ENCODE measurements around the gene MGAT5B. TPM values are rescaled to one million over a fixed set of nuclear protein-coding genes. Genes with fewer than 3 reads are reported as not detected.

Gene MGAT5B
- total RNA-seq, 1 donor from 2014 or later: 5.1 TPM

- H3K36me3 ChIP-seq (ENCODE audit: control insufficient read depth, insufficient read depth, low read length): no peaks in the 10 kb centered on the region
- DNase-seq (ENCODE audit: low read depth): no peak
- H3K27me3 ChIP-seq (ENCODE audit: control insufficient read depth, insufficient read depth, low read length): peaks cover 18% of the 10 kb centered on the region
- TF ChIP-seq CTCF (IDR thresholded peaks at IDR 0.05; ENCODE audit: insufficient read depth, low read length, poor library complexity, severe bottlenecking): no peak
- no peak overlapping the region for H3K4me3 ChIP-seq (ENCODE audit: low read depth, low read length)
Measured at GRCh38 chr17:76957678-76958464, 89.7 kb downstream of the MGAT5B start.

- no peak for DNase-seq (ENCODE audit: low read depth)
Measured at GRCh38 chr17:76958974-76959373, 90.8 kb downstream of the MGAT5B start.

GRCh38 chr17:76961869-76962268, 93.7 kb downstream of the MGAT5B start:
- no peak for DNase-seq (ENCODE audit: low read depth)
- Histone ChIP-seq H3K27me3 (ENCODE audit: control insufficient read depth, insufficient read depth, low read length) (peaks cover 17% of the 10 kb centered on the region), H3K36me3 (ENCODE audit: control insufficient read depth, insufficient read depth, low read length) (no peaks in the 10 kb centered on the region), H3K4me3 (ENCODE audit: low read depth, low read length) (no peak overlapping the region)
- TF ChIP-seq CTCF (IDR thresholded peaks at IDR 0.05; ENCODE audit: insufficient read depth, low read length, poor library complexity, severe bottlenecking): no peak

More at GRCh38 chr17:76958974-76959373, 90.8 kb downstream of the MGAT5B start:
- TF ChIP-seq CTCF (IDR thresholded peaks at IDR 0.05; ENCODE audit: insufficient read depth, low read length, poor library complexity, severe bottlenecking): no peak
- Histone ChIP-seq H3K27me3 (ENCODE audit: control insufficient read depth, insufficient read depth, low read length) (peaks cover 18% of the 10 kb centered on the region), H3K4me3 (ENCODE audit: low read depth, low read length) (no peak overlapping the region), H3K36me3 (ENCODE audit: control insufficient read depth, insufficient read depth, low read length) (no peaks in the 10 kb centered on the region)

- no peak for DNase-seq (ENCODE audit: low read depth)
- TF ChIP-seq CTCF (IDR thresholded peaks at IDR 0.05; ENCODE audit: insufficient read depth, low read length, poor library complexity, severe bottlenecking): no peak
- Histone ChIP-seq H3K27me3 (ENCODE audit: control insufficient read depth, insufficient read depth, low read length) (peaks cover 18% of the 10 kb centered on the region), H3K36me3 (ENCODE audit: control insufficient read depth, insufficient read depth, low read length) (no peaks in the 10 kb centered on the region), H3K4me3 (ENCODE audit: low read depth, low read length) (no peak overlapping the region)
Measured at GRCh38 chr17:76962858-76963257, 94.7 kb downstream of the MGAT5B start.

GRCh38 chr17:76966016-76966415, 97.8 kb downstream of the MGAT5B start:
- no peaks in the 10 kb centered on the region for H3K36me3 ChIP-seq (ENCODE audit: control insufficient read depth, insufficient read depth, low read length)
- peaks cover 18% of the 10 kb centered on the region for H3K27me3 ChIP-seq (ENCODE audit: control insufficient read depth, insufficient read depth, low read length)
- no peak for TF ChIP-seq CTCF (IDR thresholded peaks at IDR 0.05; ENCODE audit: insufficient read depth, low read length, poor library complexity, severe bottlenecking)
- no peak for DNase-seq (ENCODE audit: low read depth)
- no peak overlapping the region for H3K4me3 ChIP-seq (ENCODE audit: low read depth, low read length)

Measured in kidney epithelial cell (primary cell).